CD14-positive monocyte (primary cell): Measurements from ENCODE around the gene SPN. TPM values are rescaled to one million over a fixed set of nuclear protein-coding genes. Genes with fewer than 3 reads are reported as not detected.

Experiments
- DNase-seq, 3 donors: peaks; one replicate each; pipeline ENCODE4 v3.0.0-alpha.2; 2011 to 2022
- H2AFZ ChIP-seq: 2 replicates; pipeline ENCODE4 v1.6.0; 2012; ENCODE audit warnings: mild to moderate bottlenecking, low read depth, low read length, inconsistent platforms; ENCODE audit not compliant: insufficient read depth, poor library complexity, severe bottlenecking
- H3K27ac ChIP-seq, 2 donors: 1 replicate in 1 of 2; 2 replicates in 1 of 2; pipeline ENCODE4 v1.5.1; 2012 to 2013; ENCODE audit warnings: low read length in 2 of 2, control low read depth in 1 of 2, inconsistent platforms in 1 of 2, low read depth in 1 of 2, mild to moderate bottlenecking in 1 of 2
- H3K27me3 ChIP-seq, 2 donors: one replicate each; pipeline versions ENCODE4 v1.6.0 to v1.6.1; 2011 to 2013; ENCODE audit warnings: low read length in 2 of 2; ENCODE audit not compliant: control insufficient read depth in 2 of 2, insufficient read depth in 2 of 2
- H3K36me3 ChIP-seq, 2 donors: replicated peaks in 1 of 2; 1 replicate in 1 of 2; 2 replicates in 1 of 2; pipeline versions ENCODE4 v1.5.1 to v1.6.1; 2012 to 2013; ENCODE audit warnings: low read length in 2 of 2, control low read depth in 1 of 2, inconsistent platforms in 1 of 2, mild to moderate bottlenecking in 1 of 2; ENCODE audit not compliant: insufficient read depth in 2 of 2, control insufficient read depth in 1 of 2
- H3K4me1 ChIP-seq, 2 donors: 1 replicate in 1 of 2; 2 replicates in 1 of 2; pipeline versions ENCODE4 v1.5.1 to v1.6.1; 2012 to 2013; ENCODE audit warnings: low read length in 2 of 2, control low read depth in 1 of 2, inconsistent platforms in 1 of 2, mild to moderate bottlenecking in 1 of 2, moderate library complexity in 1 of 2; ENCODE audit not compliant: insufficient read depth in 2 of 2, control insufficient read depth in 1 of 2
- H3K4me2 ChIP-seq: replicated peaks from 2 replicates; pipeline ENCODE3; 2012; ENCODE audit warnings: low read length, moderate library complexity, mild to moderate bottlenecking; ENCODE audit not compliant: poor library complexity, severe bottlenecking; ENCODE audit errors: extremely low read depth
- H3K4me3 ChIP-seq, 3 experiments: fragments of 200-600 bp in 1 of 3; sonication (generic) in 1 of 3; replicated peaks in 1 of 3; 1 replicate in 2 of 3; 2 replicates in 1 of 3; pipeline ENCODE4 v1.5.1; 2011 to 2013; ENCODE audit warnings: low read length in 3 of 3, mild to moderate bottlenecking in 3 of 3, control low read depth in 2 of 3, low read depth in 2 of 3, inconsistent platforms in 1 of 3, moderate library complexity in 1 of 3
- H3K79me2 ChIP-seq: 2 replicates; pipeline ENCODE4 v1.6.0; 2012; ENCODE audit warnings: mild to moderate bottlenecking, control low read depth, inconsistent platforms, low read length, moderate library complexity; ENCODE audit not compliant: insufficient read depth
- H3K9ac ChIP-seq: 2 replicates; pipeline ENCODE4 v1.6.0; 2017; ENCODE audit warnings: low read length, mild to moderate bottlenecking; ENCODE audit not compliant: insufficient read depth, poor library complexity, severe bottlenecking
- H3K9me3 ChIP-seq, 2 donors: replicated peaks in 1 of 2; 1 replicate in 1 of 2; 2 replicates in 1 of 2; pipeline versions ENCODE4 v1.5.1 to v1.6.1; 2012 to 2013; ENCODE audit warnings: low read length in 2 of 2, control low read depth in 1 of 2; ENCODE audit not compliant: control insufficient read depth in 1 of 2, insufficient read depth in 1 of 2
- H4K20me1 ChIP-seq: 2 replicates; pipeline ENCODE4 v1.6.0; 2012; ENCODE audit warnings: mild to moderate bottlenecking, low read length, control low read depth, moderate library complexity; ENCODE audit not compliant: insufficient read depth
- H3K27ac Mint-ChIP-seq, 7 donors: one replicate each; pipeline ENCODE4 v1.8.0; 2020; ENCODE audit warnings: mild to moderate bottlenecking in 7 of 7, mixed read lengths in 7 of 7, moderate library complexity in 6 of 7, inconsistent platforms in 2 of 7
- H3K27me3 Mint-ChIP-seq, 3 donors: one replicate each; pipeline ENCODE4 v1.8.0; 2021 to 2022; ENCODE audit warnings: low read depth in 3 of 3, mild to moderate bottlenecking in 3 of 3, mixed read lengths in 3 of 3, moderate library complexity in 3 of 3, inconsistent platforms in 1 of 3
- H3K36me3 Mint-ChIP-seq, 2 donors: one replicate each; pipeline ENCODE4 v1.8.0; 2020; ENCODE audit warnings: mixed read lengths in 2 of 2, inconsistent platforms in 1 of 2, mild to moderate bottlenecking in 1 of 2
- H3K4me1 Mint-ChIP-seq: one replicate; pipeline ENCODE4 v1.8.0; 2020; ENCODE audit warnings: mild to moderate bottlenecking, mixed read lengths
- H3K4me3 Mint-ChIP-seq, 2 donors: one replicate each; pipeline ENCODE4 v1.8.0; 2020; ENCODE audit warnings: mild to moderate bottlenecking in 2 of 2, mixed read lengths in 2 of 2, moderate library complexity in 1 of 2
- H3K9me3 Mint-ChIP-seq, 7 donors: one replicate each; pipeline ENCODE4 v1.8.0; 2020 to 2022; ENCODE audit warnings: mixed read lengths in 7 of 7, mild to moderate bottlenecking in 6 of 7, moderate library complexity in 6 of 7, inconsistent platforms in 2 of 7
- WGBS: methylation state at CpG from one replicate; pipeline ENCODE4 v1.1.5; 2013; ENCODE audit warnings: missing lambda C conversion rate; ENCODE audit not compliant: insufficient coverage; 5-methylcytosine and 5-hydroxymethylcytosine counted together
- intact Hi-C, 2 donors: fragments of 100-400 bp; cut with micrococcal nuclease; formaldehyde crosslinking; loops; one replicate each; pipeline versions ENCODE4 v1.15.0 to v1.15.1; 2023
- polyA plus RNA-seq, 3 donors: library from polyadenylated mRNA; depleted of rRNA in 1 of 3; unstranded in 2 of 3; stranded (reverse) in 1 of 3; fragments of 300-500 nt in 2 of 3; fragments of >200 nt in 1 of 3; fragmentation: Illumina TruSeq in 2 of 3; gene quantifications; 1 replicate in 2 of 3; 2 replicates in 1 of 3; pipeline ENCODE4 v1.2.3, GENCODE V29; 2012 to 2021
- TF ChIP-seq, protein P1 (sequence below): fragments of 200-600 bp; IDR thresholded peaks from one replicate; pipeline ENCODE4 v1.8.0; 2022; ENCODE audit warnings: antibody characterized with exemption, mild to moderate bottlenecking

SPN gene
- polyA plus RNA-seq, 3 donors = 42.4 to 71.0 (median 46.6) TPM

DNA sequence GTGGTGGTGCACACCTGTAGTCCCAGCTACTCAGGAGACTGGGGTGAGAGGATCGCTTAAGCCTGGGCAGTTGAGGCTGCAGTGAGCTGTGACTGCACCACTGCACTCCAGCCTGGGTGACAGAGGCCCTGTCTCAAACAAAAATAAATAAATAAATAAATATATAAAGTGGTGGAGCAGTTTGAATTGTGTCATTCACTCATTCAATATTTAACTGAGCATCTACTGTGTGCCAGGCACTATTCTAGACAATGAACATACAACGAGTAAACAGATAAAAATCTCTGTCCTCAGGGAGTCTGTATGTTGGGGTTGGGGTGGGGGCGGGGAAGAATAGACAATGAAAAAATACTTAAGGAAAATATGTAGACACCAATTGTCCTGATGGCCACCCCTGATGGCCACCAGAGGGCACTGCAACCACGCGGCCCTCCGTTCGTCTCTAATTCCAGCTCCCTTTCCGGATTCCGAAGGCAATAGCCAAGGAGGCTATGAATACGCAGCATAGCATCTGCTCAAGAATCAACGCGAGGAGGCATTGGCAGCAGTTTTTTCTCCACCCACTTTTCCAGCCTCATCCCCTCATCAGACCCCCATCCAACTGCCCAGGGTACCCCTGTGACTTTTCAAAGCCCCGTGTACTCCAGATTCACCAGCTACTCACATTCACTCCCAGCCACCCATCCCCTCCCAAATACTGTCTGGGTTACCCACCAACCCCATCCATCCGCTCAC is 37.4 kb downstream of the SPN start:
- no peak overlapping the region for H2AFZ ChIP-seq
- peak overlapping the region; percentile 47 for H3K4me2 ChIP-seq

DNA sequence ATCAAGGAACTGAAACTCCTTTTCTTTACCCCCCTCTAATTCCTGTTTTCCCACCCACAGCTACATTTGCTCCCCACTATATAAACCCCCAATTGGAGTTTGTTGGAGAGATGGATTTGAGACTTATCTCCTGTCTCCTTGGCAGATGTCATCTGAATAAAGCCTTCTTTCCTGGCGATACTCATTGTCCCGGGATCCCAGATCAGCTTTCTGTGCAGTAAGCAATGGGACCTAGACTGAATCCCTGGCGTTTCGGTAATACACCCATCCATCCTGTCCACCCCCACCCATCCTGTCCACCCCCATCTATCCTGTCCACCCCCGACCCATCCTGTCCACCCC is 38.1 kb downstream of the SPN start:
- Histone ChIP-seq H3K9ac (no peak overlapping the region), H3K9me3 (peaks cover 8 to 18% of the 10 kb centered on the region in 2 donors), H3K36me3 (no peaks in the 10 kb centered on the region), H3K4me1 (peaks cover 7 to 19% of the 10 kb centered on the region in 2 donors), H3K27ac (no peak overlapping the region), H2AFZ (no peak overlapping the region), H3K27me3 (peaks cover 0 to 6% of the 10 kb centered on the region in 2 donors), H3K79me2 (no peaks in the 10 kb centered on the region), H3K4me2 (no peak overlapping the region), H4K20me1 (no peaks in the 10 kb centered on the region), H3K4me3 (no peak overlapping the region)
- DNase-seq = no peak
- intact Hi-C loops = loop anchor here (2.0 to 5.0 kb wide), 2 partner anchors 116 to 148 kb away; partner anchors contain the start of gene PAGR1 (in 1 of the 2)
- Mint-ChIP-seq H3K9me3 (peaks cover 8 to 25% (median 20%) of the 10 kb centered on the region in 7 donors), H3K36me3 (no peaks in the 10 kb centered on the region), H3K4me3 (no peak overlapping the region), H3K4me1 (peaks cover 23% of the 10 kb centered on the region), H3K27ac (no peak overlapping the region), H3K27me3 (peaks cover 17 to 27% (median 25%) of the 10 kb centered on the region in 3 donors)
- 80% methylated on average over 1 of the region's 5 CpGs for WGBS
- TF ChIP-seq, protein P1, sequence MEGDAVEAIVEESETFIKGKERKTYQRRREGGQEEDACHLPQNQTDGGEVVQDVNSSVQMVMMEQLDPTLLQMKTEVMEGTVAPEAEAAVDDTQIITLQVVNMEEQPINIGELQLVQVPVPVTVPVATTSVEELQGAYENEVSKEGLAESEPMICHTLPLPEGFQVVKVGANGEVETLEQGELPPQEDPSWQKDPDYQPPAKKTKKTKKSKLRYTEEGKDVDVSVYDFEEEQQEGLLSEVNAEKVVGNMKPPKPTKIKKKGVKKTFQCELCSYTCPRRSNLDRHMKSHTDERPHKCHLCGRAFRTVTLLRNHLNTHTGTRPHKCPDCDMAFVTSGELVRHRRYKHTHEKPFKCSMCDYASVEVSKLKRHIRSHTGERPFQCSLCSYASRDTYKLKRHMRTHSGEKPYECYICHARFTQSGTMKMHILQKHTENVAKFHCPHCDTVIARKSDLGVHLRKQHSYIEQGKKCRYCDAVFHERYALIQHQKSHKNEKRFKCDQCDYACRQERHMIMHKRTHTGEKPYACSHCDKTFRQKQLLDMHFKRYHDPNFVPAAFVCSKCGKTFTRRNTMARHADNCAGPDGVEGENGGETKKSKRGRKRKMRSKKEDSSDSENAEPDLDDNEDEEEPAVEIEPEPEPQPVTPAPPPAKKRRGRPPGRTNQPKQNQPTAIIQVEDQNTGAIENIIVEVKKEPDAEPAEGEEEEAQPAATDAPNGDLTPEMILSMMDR = no peak

More for the DNA sequence above, 37.4 kb downstream of the SPN start:
- TF ChIP-seq, protein P1 = peak; percentile 92
- peaks cover 8 to 18% of the 10 kb centered on the region in 2 donors for H3K9me3 ChIP-seq
- no peak overlapping the region for H3K9ac ChIP-seq
- peaks cover 8 to 25% (median 20%) of the 10 kb centered on the region in 7 donors for H3K9me3 Mint-ChIP-seq
- peaks cover 23% of the 10 kb centered on the region for H3K4me1 Mint-ChIP-seq
- H3K27ac ChIP-seq = no peak overlapping the region
- H3K27me3 Mint-ChIP-seq = peaks cover 17 to 27% (median 25%) of the 10 kb centered on the region in 3 donors
- H3K27me3 ChIP-seq = peaks cover 0 to 6% of the 10 kb centered on the region in 2 donors
- H3K4me3 ChIP-seq = no peak overlapping the region
- H3K36me3 Mint-ChIP-seq = peaks cover 0 to 2% of the 10 kb centered on the region in 2 donors
- H4K20me1 ChIP-seq = no peaks in the 10 kb centered on the region
- DNase-seq = peak; percentile 72 to 78 (median 77)
- 23% methylated on average over 11 of the region's 14 CpGs for WGBS
- peak overlapping the region in 1 of 2 donors; percentile 73 for H3K4me3 Mint-ChIP-seq
- H3K36me3 ChIP-seq = no peaks in the 10 kb centered on the region
- H3K4me1 ChIP-seq = peaks cover 7 to 19% of the 10 kb centered on the region in 2 donors
- no peaks in the 10 kb centered on the region for H3K79me2 ChIP-seq
- intact Hi-C loops = loop anchor here (2.0 to 5.0 kb wide), 2 partner anchors 117 to 148 kb away; partner anchors contain the start of gene PAGR1 (in 1 of the 2)
- peak overlapping the region in 1 of 7 donors; percentile 62 for H3K27ac Mint-ChIP-seq
